IPS-15b (cell line): ENCODE data around the gene LYST.
A peak's percentile ranks its signal among the peaks of the same experiment; 100 is the strongest.
"Not testable (repeated sequence)": the region's sequence is repeated elsewhere in the genome, so short reads cannot be mapped to it uniquely, and the experiment has no call there.

ENCODE experiments used
- H3K27me3 ChIP-seq: one replicate; pipeline ENCODE4 v1.6.1; 2013; ENCODE audit warnings: low read length; ENCODE audit not compliant: control insufficient read depth, insufficient read depth
- H3K36me3 ChIP-seq: one replicate; pipeline ENCODE4 v1.6.1; 2013; ENCODE audit warnings: low read length; ENCODE audit not compliant: control insufficient read depth, insufficient read depth
- H3K4me1 ChIP-seq: one replicate; pipeline ENCODE4 v1.6.1; 2013; ENCODE audit warnings: mild to moderate bottlenecking, low read length; ENCODE audit not compliant: control insufficient read depth, insufficient read depth
- H3K4me3 ChIP-seq: one replicate; pipeline ENCODE4 v1.5.1; 2013; ENCODE audit warnings: low read depth, low read length
- H3K9ac ChIP-seq: one replicate; pipeline ENCODE4 v1.6.1; 2013; ENCODE audit warnings: low read depth, mild to moderate bottlenecking, low read length
- H3K9me3 ChIP-seq: one replicate; pipeline ENCODE4 v1.6.1; 2013; ENCODE audit warnings: mild to moderate bottlenecking, low read length; ENCODE audit not compliant: control insufficient read depth, insufficient read depth

Gene LYST

DNA sequence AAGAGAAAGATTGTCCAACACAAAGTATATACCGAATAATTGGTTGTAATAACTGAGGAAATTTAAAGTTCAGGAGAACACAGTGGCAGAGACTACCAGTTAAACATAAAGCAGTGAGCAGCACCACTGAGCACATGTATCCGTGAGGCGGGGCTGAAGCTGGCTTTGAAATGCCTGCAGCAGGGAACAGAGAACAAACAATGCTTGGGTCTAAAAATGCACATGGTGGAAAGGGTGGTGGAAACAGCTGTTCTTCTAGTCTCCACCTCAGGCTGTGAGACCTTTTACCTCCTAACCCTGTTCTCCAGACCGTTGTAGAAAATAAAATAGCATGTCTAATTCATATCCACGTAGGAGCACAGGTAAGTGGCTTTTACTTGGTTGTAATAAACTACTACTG is 209.4 kb downstream of the LYST start:
- Histone ChIP-seq H3K9ac (no peak overlapping the region), H3K4me3 (no peak overlapping the region), H3K4me1 (no peaks in the 10 kb centered on the region), H3K27me3 (no peaks in the 10 kb centered on the region), H3K36me3 (no peaks in the 10 kb centered on the region), H3K9me3 (no peaks in the 10 kb centered on the region)

GRCh38 chr1:235652364-235652763 is 214.3 kb downstream of the LYST start:
- Histone ChIP-seq H3K27me3 (no peaks in the 10 kb centered on the region), H3K36me3 (no peaks in the 10 kb centered on the region), H3K4me3 (no peak overlapping the region), H3K4me1 (peaks cover 3% of the 10 kb centered on the region), H3K9ac (no peak overlapping the region), H3K9me3 (no peaks in the 10 kb centered on the region)

DNA sequence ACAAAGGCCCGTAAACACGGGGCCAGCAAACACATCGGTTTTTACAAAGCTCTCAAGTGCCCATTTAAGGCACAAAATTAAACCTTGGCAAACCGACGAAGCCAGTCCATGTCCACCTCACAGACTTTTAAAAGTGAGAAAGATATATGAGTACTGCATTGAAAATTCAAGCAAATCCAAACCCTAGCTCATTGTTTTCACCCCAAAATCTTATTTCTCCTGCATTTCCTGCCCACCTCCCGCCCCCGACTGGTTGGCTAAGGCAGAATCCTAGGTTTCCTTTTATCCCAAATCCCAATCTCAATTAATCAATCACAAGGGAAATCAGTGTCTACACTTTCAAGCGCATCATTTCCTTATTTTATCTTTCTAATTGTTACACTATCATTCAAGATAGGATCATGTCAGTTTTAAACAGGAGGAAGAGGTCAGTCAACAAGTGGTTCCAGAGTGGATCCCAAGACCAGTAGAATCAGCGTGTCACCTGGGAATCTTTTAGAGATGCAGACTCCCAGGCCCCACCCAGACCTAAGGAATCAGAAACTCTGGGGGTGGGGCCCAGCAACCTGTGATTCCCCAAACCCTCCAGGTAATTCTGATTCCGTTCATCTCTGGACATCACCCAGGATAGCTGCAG is 215.4 kb downstream of the LYST start:
- Histone ChIP-seq H3K4me1 (peaks cover 3% of the 10 kb centered on the region), H3K9me3 (no peaks in the 10 kb centered on the region), H3K27me3 (no peaks in the 10 kb centered on the region), H3K36me3 (no peaks in the 10 kb centered on the region), H3K4me3 (peak overlapping the region; percentile 39), H3K9ac (no peak overlapping the region)

DNA sequence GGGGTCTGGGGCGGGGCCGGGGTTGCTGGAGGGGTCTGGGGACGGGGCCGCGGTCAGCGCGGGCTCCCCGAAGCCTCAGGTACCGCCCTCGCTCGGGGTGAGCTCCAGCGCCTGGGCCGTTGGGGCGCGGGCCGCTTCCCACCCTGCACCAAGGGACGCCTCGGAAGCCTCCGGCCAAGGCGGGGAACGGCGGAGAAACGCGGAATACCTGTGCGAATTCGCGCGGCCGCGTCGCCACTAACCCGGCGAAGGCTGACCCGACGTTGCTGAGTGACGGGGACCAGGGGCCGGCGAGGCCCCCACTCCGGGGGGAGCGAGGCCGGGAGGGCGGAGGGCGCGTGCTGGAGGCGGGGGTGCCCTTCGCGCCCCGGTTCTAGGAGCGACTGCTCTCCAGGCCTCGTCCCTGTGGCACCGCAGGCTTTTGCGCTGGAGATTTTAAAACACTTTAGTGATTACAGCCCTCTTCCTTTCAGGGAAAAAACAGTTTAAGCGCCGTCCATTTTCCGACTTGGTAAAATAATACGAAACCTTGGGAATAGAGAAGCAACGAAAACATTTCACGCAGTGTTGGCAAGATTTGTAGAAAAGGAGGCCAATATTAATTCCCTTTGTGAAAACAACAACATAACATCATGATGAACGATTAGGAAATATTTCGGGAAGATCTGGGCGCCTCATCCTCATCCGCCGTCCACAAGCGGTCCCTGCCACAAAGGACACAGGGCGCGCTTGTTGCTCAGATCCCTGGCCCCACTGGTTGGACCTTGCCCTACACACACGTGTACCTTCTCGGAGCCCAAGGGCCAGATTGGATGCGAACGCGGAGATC is 216.2 kb downstream of the LYST start:
- H3K9ac ChIP-seq, result no peak overlapping the region
- no peaks in the 10 kb centered on the region for H3K9me3 ChIP-seq
- no peaks in the 10 kb centered on the region for H3K36me3 ChIP-seq
- H3K4me1 ChIP-seq, result peaks cover 3% of the 10 kb centered on the region
- H3K4me3 ChIP-seq, result peak overlapping the region; percentile 39
- H3K27me3 ChIP-seq, result no peaks in the 10 kb centered on the region

DNA sequence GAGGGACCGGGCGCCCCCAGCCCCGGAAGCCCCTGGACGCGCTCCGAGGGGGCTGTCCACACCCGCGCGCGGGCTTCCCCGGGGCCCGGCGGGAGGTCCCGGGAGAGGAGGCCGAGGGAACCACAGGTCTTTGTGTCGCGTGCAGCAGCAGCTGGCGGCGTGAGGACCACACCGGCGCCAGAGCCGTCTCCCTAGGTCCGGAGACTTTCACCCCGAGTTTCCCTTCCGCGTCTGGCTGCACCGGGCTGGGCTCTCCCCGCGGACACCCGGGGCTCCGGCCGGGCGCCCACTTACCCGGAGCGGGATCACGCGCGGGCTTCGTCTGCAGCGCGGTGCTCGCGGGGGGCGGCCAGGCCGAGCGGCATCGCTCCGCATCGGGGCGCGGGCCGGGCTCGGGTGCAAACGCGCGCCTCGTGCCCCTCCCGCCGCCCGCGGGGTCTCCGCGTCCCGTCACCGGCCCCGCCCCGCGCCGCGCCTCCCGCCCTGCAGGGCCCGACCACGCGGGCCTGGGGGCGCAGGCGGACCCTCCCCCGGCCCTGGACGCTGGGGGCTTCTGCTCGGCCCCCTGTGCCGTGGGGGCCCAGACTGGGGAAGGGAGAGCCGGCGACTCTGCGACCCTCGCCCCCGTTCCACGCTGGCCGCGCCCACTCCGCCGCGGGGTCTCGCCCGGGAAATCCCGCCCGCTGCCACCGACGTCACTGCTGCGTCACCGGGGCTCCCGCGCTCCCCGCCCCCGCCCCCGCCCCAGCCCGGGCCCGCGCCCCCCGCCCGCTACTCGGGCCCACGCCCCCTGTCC is 217.1 kb downstream of the LYST start, which contains the start of gene GNG4:
Gene GNG4 (minus strand): TSS at position 417 of the 796 bp plus-strand sequence. CDS start 65,946 bp downstream, outside the sequence.
- Histone ChIP-seq H3K27me3 (no peaks in the 10 kb centered on the region), H3K9me3 (no peaks in the 10 kb centered on the region), H3K9ac (no peak within 1 kb of the TSS), H3K36me3 (no peaks in the 10 kb centered on the region), H3K4me3 (peak within 1 kb of the TSS; percentile 46), H3K4me1 (peaks cover 3% of the 10 kb centered on the region)

DNA sequence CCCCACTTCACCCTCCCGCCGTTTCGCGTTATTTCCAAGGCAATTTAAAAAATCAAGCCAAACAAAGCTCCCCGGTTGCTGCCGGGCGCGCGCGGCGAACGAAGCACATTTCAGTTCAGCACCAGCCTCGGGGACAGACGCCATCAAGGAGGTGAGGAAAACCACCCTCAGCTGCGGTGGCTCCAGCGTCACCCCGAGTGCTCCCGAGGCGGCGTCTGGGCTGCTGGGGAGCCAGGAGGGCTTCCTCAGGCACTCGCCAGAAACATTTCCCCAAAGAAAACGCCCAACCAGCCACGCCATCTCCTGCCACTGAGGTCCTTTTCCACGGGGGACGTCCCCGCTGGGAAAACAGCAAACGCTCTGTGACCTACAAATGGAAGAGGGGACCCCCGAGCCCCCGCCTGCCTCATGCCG is 217.7 kb downstream of the LYST start:
- Histone ChIP-seq H3K9me3 (no peaks in the 10 kb centered on the region), H3K36me3 (no peaks in the 10 kb centered on the region), H3K4me1 (peaks cover 3% of the 10 kb centered on the region), H3K27me3 (no peaks in the 10 kb centered on the region), H3K9ac (no peak overlapping the region), H3K4me3 (peak overlapping the region; percentile 46)

DNA sequence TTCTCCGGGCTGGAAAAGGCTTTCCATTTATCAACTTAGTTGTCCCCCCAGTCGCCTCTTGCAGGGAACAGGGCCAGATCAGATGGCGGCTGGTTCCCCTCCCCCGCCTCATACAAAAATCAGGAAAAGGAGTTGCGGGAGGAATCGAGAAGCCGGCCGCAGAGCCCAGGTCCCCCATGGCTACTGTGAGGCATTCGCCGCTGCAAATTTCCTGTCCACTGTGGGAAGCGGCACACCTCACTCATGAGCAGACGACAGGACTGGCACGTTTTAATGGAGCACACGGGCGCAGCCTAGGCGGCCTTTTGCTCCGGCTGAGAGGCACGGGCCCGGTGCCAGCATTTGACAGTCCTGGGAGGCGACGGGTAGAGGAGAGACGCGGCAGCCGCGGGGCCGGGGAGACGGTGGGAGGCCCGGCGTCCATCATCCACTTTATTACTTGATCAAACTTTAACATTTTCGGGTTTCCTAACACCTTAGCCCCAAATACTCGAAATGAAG is 218.2 kb downstream of the LYST start:
- H3K27me3 ChIP-seq, result no peaks in the 10 kb centered on the region
- no peaks in the 10 kb centered on the region for H3K9me3 ChIP-seq
- no peak overlapping the region for H3K9ac ChIP-seq
- peaks cover 3% of the 10 kb centered on the region for H3K4me1 ChIP-seq
- no peaks in the 10 kb centered on the region for H3K36me3 ChIP-seq
- H3K4me3 ChIP-seq, result peak overlapping the region; percentile 46

DNA sequence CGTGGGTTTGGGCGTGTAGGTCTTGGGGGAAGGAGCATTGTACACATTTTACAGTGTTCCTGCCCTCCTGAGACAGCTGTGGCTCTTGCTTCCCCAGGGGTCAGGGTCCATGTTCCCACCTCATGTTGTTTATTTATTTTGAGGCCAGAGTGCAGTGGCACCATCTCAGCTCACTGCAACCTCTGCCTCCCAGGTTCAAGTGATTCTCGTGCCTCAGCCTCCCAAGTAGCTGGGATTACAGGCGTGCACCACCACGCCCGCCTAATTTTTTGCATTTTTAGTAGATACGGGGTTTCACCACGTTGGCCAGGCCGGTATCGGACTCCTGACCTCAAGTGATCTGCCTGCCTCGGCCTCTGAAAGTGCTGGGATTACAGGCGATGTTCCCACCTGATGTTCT is 219.2 kb downstream of the LYST start:
- H3K9me3 ChIP-seq, H3K27me3 ChIP-seq, H3K4me3 ChIP-seq, H3K4me1 ChIP-seq, H3K36me3 ChIP-seq, H3K9ac ChIP-seq: not testable (repeated sequence)

- peaks cover 3% of the 10 kb centered on the region for H3K4me1 ChIP-seq
- H3K9me3 ChIP-seq, result no peaks in the 10 kb centered on the region
- no peak overlapping the region for H3K4me3 ChIP-seq
- H3K36me3 ChIP-seq, result no peaks in the 10 kb centered on the region
- H3K9ac ChIP-seq, result no peak overlapping the region
- no peaks in the 10 kb centered on the region for H3K27me3 ChIP-seq
These were observed 220.2 kb downstream of the LYST start for GRCh38 chr1:235646463-235646862.

DNA sequence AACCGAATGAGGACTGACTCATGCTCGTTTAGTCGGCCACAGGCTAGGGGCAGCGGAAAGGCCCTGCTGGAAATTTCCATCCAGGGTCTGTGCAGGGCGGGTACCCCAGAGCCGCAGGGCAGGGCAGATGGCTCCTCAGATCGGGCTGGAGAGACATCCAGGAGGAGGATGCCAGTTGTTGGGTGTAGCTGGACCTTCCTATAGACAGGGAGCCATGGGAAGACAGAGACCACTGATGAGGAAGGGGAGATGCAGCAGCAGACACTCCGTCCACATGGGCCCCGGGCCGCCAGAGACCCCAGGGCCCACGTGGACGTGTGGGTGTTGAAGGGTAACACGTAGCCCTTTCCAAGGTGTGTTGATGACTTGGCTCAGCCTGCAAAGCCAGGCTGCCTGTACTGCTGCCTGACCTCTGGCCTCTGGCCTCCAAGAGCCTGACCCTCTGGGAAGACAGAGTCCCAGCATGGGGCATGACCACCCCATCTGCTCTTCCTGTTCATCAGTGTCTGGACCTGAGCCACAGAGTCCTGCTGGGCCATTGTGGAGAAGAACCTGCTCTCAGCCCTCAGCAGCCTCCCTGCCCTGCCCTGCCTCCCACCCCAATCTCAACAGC is 221.9 kb downstream of the LYST start:
- Histone ChIP-seq H3K9me3 (no peaks in the 10 kb centered on the region), H3K9ac (no peak overlapping the region), H3K27me3 (no peaks in the 10 kb centered on the region), H3K4me3 (no peak overlapping the region), H3K4me1 (peaks cover 3% of the 10 kb centered on the region), H3K36me3 (no peaks in the 10 kb centered on the region)
